NCI-H1417 (cell line): ENCODE data around the gene MEX3D.

ENCODE experiments used
- DNase-seq, 3 experiments: peaks; one replicate each; lab custom pipeline; 2025; lab: John Stamatoyannopoulos, UW

MEX3D gene

DNA sequence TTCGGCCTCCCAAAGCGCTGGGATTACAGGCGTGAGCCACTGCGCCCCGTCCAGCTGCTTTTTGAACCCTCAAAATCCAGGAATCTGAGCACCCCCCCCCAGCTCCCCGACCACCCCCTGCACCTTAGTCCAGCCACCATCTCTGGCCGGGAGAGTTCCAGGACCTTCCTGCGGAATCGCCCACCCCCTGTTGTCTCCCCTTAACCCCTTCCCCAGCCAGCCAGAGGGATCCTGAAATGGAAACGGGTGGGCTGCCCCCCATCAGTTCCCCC lies 25.3 kb upstream of the MEX3D start:
- DNase-seq = no peak

DNA sequence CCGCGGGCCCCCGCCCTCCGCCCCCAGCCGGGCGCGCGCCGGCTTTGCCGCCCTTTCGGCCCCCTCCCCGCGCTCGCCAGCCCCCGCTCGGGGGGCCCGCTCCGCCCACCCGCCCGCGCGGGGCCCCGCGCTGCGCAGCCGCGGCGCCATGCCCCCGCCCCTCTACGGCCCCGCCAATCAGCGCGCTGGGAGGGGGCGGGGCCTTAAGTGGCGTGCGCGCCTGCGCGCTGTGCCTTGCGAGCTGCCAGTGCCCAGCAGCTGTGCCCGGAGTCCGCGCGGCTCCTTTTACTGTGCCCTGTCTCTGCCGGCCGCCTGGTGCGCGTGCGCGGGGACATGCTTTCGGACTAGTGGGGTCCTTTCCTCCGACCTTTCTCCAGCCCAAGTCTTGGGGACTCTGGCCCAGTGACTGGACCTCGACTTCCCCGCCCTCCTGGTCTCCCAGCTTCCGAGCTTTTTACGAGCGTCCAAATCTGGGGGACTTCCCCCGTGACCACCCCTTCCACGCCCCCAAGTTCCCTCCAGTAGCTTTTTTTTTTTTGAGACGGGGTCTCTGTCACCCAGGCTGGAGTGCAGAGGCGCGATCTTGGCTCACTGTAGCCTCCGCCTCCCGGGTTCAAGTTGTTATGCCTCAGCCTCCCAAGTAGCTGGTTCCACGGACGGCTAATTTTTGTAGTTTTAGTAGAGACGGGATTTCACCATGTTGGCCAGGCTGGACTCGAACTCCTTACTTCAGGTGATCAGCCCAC lies 24.8 kb upstream of the MEX3D start, which contains the start of gene MBD3:
Gene MBD3, minus strand, starts transcription at position 111 of the 746 bp plus-strand sequence. CDS start 234 bp downstream, outside the sequence.
- peak; percentile 95 to 97 (median 96) for DNase-seq

DNA sequence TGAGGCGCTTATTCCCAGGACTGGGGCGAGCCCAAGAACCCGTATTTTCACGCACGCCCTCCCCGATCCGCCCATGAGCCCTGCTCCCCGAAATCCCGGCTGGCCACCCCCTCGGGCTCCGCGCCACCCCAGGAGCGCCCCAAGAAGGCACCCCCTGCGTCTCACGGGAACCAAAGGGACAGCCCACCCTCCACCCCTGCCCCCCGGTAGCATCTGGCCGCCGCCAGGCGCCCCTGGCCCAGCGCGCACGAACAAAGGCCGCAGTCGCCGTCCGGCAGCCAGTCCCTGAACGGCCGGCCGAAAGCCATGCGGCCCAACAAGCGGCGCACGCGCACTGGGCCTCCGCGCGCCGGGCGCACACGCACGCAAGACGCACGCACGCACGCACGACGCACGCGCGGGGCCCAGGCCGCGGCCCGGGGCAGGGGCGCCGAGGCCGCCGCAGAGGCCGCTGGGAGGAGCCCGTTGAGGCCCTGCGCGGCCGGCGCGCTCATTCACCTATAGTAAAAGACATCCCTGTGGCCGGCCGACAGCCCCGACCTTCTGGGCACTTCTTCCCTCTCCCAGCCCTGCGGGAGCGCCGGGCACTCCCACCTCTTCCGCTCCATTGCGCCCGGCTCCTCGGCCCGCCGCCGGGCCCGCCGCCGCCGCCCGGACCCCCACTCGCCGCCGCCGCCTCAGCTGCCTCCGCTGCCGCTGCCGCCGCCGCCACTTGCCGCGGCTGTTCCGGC lies 24.1 kb upstream of the MEX3D start:
- DNase-seq = peak; percentile 90 to 96 (median 92)

DNA sequence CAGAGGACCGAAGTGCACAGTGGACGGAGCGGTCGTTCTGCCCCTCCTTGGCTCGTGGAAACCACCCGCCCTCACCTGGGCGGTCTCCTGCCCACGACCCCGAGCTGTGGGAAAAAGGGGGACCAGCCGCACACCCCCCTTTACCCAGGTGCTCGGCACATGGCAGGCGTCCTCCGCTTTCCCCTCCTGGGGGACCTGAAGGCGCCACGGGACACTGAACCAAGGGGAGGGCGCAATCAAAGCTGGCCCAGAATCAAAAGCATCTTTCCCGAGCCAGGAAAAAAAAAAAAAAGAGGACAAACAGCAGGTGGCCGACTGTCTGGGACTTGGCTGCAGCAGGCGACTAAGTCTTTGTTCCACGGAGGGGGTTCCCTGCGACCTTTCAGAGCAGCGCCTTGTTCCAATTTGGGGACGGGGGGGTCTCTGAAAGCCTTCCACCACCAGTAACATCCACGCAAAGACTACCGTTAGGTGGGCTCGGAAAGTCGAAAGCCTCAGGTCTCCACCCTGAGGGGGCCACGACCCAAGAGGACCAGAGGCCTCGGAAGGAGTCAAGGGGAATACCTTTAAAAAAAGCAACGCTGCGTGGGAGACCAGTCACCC lies 23.4 kb upstream of the MEX3D start:
- peak; percentile 34 to 77 (median 76) for DNase-seq

DNA sequence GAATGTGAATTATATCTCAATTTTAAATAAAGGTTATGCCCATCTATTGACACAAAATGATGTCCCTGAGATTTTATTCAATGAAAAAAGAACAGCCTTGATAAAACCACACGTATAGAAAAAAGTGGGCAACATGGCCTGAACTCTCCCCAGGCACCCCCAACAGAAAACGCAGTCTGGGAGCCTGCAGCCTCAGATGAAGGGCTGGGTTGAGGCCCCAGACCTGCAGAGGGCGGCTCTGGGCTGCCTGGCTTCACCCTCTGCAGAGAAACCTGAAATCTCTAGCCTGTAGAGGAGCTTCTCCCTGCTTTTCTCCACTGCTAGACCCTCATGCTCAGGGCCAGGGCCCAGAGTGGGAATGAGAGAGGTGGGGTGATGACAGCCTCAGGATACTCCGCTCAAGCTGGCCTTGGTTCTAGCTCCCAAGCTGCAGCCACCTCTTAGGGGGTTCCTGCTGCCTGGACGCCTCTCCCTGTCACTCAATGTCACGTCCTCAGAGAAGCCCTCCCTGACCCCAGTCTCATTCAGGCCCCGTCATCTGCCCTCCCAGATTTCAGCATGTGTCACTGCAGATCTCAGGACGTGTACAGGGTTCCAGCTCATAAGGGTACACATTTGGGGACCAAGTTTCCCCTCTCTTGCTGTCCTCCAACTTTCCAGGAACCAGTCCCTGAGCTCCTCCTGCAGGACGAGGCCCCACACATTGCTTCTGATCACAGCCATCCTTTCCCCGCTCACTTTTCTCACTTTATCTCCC lies 22.7 kb upstream of the MEX3D start:
- peak in 1 of 3 experiments; percentile 43 for DNase-seq

DNA sequence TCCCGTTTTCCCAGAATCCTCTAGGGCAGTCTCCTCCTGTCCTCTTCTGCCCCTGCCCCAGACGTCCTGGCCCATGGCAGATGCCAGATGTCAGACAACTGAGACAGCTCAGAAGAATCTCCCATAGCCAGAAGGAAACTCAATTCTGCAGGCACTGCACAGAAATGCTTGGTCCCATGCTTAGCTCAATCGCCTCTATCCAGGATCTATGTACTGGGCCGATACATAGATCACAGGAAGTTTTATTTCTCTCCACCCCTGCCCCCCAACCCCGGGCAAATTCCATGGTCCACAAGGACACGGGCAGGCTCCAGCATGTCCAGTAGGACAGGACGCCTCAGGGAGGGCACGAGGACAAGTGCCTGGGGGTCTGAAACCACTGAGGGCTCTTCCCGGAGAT lies 19.7 kb upstream of the MEX3D start:
- DNase-seq = no peak

DNA sequence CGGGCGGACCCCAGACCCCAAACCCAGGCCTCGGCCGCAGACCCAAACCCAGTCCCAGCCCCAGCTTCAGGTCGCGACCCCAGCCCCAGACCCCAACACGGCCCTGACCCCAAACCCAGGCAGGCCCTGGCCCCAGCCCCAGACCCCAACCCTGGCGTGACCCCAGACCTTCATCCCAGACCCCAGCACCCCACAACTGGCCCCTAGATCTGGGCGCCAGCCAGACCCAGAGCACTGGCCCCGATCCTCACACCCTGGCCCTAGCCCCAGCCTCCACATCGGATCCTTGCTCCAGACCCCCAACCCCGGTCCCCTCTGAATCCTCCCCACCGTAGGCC lies 17.1 kb upstream of the MEX3D start:
- DNase-seq = no peak

DNA sequence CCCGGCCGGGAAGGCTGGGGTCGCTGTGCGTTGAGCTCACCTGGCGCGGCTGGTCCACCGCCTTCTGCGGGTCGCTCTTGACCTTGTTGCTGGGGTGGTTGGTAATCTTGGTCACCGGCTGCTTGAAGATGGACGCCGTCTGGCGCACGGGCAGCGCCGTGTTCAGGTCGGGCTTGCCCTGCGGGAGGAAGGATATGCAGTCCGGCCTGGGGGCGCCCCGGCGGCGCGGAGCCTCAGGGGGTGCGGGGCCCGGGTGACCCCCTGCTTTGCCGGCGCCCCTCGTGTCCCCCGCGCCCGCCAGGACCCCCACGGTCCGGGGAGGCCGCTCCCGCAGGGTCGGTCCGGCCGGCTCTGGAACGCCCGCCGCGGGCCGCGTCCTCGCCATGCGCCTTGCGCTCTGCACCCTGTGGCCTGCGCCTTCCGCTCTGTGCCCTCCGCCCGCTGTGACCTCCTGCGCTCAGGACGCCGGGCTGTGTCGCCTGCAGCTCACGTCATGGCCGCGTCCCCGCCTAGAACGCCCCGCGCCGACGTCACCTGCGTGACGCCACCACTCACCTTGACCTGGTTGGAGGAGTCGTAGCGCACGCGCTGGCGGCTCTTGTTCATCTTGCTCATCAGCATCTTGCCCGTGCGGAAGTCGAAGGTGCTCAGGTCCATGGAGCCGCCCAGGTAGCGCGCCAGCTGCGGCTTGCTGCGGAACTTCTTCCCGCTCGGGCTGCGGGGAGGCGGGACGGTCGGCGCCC lies 16.5 kb upstream of the MEX3D start:
- no peak for DNase-seq

DNA sequence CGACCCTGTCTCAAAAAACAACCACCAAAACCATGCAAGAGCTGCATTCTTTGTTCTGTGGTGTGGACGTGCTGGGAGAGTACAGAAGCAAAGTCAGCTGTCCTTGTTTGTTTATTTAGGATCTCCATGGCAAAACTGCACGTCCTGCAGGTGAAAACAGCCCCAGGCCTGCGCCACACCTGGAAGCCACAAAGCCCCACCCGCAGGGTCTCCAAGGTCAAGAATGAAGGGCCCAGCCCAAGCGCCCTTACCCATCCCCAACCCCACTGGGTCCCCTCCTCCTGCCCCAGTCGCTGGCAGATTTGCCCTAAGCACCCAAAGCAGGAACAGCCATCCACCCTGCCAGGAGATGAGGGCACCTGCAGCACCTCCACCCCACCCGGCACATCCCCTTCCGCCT lies 14.1 kb upstream of the MEX3D start:
- DNase-seq = peak in 2 of 3 experiments; percentile 56 to 83

DNA sequence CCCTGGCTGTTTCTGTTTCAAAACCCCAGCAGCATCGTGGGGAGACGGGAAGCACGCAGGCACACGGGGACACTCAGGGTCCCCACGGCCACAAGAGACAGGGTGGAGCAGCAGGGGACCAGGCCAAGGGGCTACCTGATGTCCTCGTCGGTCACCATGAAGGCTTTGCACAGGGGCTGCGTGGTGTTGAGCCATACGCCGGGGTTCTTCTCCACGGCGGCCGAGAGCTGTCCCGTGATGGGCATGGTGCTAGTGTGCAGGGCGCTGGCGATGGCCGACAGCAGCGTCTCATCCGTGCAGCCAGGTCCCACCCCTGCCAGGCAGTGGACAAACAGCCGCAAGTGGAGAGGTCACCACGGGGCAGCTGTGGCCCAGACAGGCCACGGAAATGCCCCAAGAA lies 12.8 kb upstream of the MEX3D start:
- DNase-seq = no peak

DNA sequence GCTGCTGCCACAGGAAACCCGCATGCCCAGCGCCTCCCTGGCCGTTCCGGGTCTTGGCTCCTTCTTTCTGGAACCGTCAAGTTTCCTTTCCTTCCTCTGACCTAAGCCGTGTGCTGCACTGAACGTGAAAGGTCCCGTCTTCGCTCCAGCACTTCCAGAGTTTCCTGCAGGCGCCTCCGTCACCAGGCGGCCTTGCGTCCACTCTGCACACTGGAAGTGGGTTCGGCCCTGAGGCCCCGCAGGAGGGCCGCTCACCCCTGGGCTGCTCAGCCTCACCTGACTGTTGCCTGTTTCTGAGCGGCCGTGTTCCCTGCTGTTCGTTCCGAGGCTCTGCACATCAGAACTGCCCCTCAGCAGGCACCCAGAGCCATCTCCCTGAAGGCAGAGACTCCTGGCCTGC lies 12.3 kb upstream of the MEX3D start:
- no peak for DNase-seq

DNA sequence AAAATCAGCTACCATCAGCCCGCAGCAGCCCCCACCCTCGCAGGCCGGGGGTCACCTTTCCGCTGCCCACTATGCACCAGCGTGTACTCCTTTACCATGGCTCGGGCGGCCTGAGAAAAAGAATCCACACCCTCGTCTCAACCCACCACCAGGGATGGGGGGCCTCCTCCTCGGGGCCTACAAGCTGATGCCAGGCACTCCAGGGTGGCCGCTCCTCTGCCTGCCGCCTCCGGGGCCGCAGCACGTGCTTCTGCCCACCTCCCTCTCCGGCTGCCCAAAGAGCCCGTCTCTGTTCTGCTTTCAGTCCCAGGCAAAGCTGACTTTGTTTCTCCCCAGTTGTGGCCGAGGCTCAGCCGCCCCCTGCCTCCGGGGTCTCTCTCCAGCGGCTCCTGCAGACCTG lies 11.1 kb upstream of the MEX3D start:
- DNase-seq = no peak

DNA sequence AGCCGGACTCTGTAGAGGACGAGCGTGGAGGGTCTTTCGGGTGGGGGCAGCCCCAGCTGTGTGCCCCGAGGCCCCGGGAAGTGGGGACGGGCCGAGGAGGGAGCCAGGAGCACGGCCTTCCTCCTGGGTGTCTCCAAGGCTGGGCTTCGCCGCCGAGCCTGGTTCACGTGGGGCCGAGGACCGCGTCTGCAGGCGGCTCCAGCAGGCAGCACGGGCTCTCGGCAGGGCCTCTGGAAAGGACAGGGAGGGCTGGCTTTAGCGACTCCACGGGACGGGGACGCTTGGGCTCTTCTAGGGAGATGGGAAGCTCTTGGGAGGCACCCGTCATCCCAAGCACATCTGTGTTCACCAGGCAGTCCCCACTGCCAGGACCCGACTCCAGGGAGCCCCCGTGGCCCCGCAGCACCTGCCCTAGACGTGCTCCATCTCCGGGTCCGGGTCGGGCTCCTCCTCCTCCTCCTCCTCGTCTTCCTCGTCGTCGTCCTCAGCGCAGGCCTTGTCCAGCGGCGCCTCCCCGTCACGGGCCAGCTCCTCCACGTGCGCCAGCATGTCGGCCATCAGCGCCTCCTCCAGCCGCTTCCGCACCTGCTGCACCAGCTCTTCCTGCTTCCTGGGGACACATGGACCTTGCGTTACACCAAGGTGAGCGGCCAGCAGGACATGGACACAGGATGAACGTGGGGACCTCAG lies 9.9 kb upstream of the MEX3D start:
- peak in 1 of 3 experiments; percentile 46 for DNase-seq

DNA sequence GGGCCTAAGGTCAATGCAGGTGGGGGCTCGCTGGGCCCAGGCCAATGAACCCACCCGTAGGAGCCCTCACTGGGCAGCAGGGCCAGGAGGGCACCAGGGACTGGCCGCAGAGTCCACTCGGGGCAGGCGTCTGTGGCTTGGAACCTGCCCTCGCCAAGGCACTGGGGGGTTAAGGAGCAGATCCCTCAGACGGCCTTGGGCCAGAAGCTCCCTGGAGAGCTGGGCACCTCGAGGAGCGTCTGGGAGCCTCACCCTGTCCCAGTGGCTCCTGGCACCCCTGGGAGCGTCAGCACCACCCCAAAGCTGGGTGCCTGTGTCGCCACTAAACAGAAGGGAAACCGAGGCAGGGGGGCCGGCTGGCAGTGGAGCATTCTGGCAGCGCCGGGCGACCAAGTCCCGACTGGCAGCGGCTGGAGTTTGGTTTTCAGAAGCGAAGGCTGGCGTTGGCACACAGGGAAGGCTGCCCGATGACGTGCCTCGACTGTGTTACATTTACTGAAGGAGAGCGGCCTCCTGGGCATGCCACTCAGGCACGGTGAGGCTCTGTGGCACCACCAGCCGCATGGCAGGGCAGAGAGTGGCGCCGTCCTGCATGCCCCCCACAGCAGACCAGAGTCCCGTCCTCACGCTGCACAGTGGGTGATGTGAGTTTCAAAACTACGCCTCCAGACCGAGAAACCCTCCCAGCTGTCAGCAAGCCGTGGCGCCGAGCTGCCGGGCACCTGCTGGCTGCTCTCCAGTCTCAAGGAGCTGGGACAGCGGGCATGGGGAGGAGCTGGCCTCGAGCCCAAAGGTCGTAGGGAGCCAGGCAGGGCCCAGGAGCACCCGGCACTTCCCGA lies 9.2 kb upstream of the MEX3D start:
- peak; percentile 48 to 69 (median 68) for DNase-seq

DNA sequence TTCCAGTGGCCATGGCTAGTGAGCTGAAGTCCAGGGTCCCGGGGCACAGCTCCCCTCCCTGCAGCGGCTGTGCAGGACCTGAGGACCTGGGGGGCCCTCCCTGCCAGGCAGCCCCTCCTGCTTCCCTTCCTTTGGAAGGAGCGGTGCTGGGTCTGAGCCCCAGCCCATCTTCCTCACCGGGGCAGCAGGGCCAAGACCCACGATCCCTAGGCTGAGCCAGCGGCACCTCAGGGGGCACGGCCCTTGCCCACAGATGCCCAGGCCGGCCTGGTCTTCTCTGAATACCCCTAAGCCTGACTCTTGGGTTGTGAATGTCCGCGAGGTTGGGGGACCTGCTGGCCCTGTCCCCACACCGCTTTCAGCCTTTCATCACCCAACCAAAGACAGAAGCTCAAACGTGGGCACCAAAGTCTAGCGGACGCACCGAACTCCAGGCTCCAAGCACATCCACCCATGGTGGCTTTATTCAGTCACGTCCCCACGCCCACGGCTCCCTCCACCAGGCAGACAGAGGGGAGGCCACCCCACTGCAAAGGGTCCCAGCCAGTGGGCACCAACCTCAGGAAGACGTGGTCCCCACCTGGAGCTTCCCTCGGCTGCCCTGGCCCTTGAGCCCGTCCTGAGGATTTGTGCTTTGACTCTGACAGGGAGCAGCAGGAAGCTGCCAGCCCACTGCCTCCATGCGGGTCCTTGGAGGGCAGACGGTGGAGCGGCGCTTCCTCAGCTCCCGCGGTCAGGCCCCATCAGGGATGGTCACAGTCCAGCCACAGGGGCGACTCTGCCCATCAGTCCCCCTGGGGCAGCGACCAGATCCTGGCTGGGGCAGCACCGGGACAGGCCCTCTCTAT lies 8.3 kb upstream of the MEX3D start:
- no peak for DNase-seq

DNA sequence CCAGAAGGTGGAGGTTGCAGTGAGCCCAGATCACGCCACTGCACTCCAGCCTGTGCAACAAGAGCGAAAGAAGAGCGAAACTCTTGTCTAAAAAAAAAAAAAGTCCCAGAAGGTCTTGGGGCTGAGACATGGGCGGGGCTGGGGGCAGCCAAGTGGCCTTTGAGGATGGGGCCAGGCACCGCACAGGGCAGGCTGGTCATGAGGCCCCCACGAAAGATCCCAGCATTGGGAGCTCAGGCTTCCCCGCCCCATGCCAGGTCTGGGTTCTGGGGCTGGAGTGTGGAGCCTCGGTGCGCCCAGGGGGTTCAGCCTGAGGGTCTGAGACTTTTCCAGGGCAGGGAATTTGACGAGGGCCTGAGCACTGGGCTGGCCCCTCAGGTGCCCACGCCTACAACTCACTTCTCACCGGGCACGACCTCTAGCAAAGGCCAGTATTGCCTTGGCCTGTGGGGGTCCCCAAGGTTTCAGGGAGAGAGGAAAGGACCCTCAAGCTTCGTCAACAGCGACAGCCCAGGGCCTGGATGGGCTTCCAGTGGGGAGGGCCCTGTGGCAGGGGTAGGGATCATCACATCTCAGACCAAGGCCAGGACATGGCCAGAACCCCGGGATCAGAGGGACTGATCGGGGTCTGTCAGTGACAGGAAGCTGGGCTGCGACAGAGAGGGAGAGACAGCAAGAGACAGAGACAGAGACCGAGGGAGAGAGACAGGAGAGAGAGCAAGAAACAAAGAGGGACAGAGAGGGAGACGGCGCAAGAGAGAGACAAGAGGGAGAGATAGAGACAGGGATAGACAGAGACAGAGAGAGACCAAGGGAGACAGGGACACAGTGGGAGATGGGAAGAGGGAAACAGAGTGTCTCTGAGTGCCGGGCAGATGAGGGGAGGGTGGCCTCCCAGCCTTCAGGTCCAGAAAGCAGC lies 7.5 kb upstream of the MEX3D start:
- DNase-seq = no peak

DNA sequence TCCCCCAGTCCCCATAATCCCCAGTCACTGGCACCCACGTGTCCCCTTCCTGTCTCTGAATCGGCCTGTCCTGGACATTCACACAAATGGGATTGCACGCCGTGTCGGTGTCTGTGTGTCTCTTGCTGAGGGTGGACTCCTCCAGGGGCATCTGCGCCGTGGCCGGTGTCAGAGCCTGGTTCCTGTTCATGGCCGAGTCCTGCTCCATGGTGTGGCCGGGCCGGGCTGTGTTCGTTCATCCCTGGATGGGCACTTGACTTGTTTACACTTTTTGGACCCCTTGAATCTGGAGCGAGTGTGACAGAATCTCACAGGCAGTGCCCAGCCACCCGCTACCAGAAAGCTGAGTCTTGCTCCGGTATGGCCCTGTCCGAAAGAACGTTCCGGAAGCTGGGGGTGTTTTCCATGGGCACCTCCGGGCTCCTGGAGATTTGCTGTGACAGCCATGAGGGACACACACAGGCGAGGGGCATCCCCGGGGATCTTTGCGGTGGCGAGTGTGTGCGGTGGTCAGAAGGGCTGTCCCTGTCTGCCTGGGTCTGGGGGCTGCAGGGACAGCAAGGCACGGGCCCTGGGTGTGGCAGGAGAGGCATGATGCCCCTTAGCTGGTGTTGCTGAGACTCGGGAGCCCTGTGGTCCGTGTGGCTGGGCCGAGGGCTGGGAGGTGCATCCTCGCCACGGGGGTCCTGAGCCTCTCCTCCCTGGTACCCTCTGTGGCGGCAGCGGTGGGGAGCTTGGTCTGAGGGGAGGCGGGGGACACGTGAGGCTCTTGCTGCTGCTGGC lies 6.4 kb upstream of the MEX3D start:
- no peak for DNase-seq

DNA sequence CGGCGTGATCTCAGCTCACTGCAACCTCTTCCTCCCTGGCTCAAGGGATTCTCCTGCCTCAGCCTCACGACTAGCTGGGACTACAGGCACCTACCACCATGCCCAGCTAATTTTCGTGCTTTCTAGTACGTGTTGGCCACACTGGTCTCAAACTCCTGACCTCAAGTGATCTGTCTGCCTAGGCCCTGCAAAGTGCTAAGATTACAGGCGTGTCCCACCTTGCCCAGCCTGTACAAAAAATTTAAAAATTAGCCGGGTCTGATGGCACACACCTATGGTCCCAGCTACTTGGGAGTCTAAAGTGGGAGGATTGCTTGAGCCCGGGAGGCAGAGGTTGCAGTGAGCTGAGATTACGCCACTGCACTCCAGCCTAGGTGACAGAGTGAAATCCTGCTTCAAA lies 4.7 kb upstream of the MEX3D start:
- no peak for DNase-seq
